PC-3 (cell line): Measurements from ENCODE around the gene CSN3. TPM values are rescaled to one million over a fixed set of nuclear protein-coding genes. Genes with fewer than 3 reads are reported as not detected.
"Not testable (repeated sequence)": the region's sequence is repeated elsewhere in the genome, so short reads cannot be mapped to it uniquely, and the experiment has no call there.

ENCODE experiments used
- ATAC-seq: fragments of 200-7000 bp; cut with Tn5 transposase; 2 replicates; pipeline ENCODE4 v1.9.1; 2020; ENCODE audit warnings: mild to moderate bottlenecking, moderate library complexity
- Bru-seq: library from RNA; stranded (reverse); fragments of 400-500 nt; gene quantifications from one replicate; lab custom pipeline; 2021; lab: Mats Ljungman, UMichigan
- BruChase-seq, 2 experiments: library from RNA; stranded (reverse); fragments of 400-500 nt; gene quantifications; one replicate each; lab custom pipeline; 2021; lab: Mats Ljungman, UMichigan
- BruUV-seq: library from RNA; stranded (reverse); fragments of 400-500 nt; replicated peaks from 2 replicates; lab custom pipeline; 2021; lab: Mats Ljungman, UMichigan
- CTCF ChIA-PET: fragments of 300-600 bp; sonication (Branson Sonifier 250); formaldehyde crosslinking; loops from one replicate; lab custom pipeline; 2022; ENCODE audit warnings: antibody characterized with exemption; lab: Charles Lee
- POLR2A ChIA-PET: fragments of 300-600 bp; sonication (Branson Sonifier 250); formaldehyde crosslinking; loops from one replicate; lab custom pipeline; 2022; ENCODE audit warnings: antibody characterized with exemption; ENCODE audit not compliant: unreplicated experiment; lab: Charles Lee
- DNase-seq: peaks from one replicate; pipeline ENCODE4 v3.0.0-alpha.2; 2015
- H2AFZ ChIP-seq: fragments of 300-600 bp; sonication (generic); 2 replicates; pipeline ENCODE4 v1.6.0; 2016; ENCODE audit warnings: antibody characterized with exemption, low read length
- H3F3A ChIP-seq: fragments of 300-600 bp; sonication (generic); one replicate; pipeline ENCODE4 v1.6.0; 2017; ENCODE audit warnings: antibody characterized with exemption, low read length, control low read depth, mild to moderate bottlenecking; ENCODE audit not compliant: unreplicated experiment
- H3K27ac ChIP-seq: fragments of 300-600 bp; sonication (generic); 2 replicates; pipeline ENCODE4 v1.5.1; 2016; ENCODE audit warnings: mild to moderate bottlenecking, low read length
- H3K27me3 ChIP-seq: fragments of 300-600 bp; sonication (generic); 2 replicates; pipeline ENCODE4 v1.6.1; 2016; ENCODE audit warnings: low read length, mixed read lengths
- H3K36me3 ChIP-seq: fragments of 300-600 bp; sonication (generic); 2 replicates; pipeline ENCODE4 v1.6.1; 2016; ENCODE audit warnings: low read depth, mixed run types, low read length, mixed read lengths
- H3K4me1 ChIP-seq: fragments of 300-600 bp; sonication (generic); 2 replicates; pipeline ENCODE4 v1.5.1; 2016; ENCODE audit warnings: low read length; ENCODE audit not compliant: insufficient read depth
- H3K4me2 ChIP-seq: fragments of 300-600 bp; sonication (generic); 2 replicates; pipeline ENCODE4 v1.6.0; 2016; ENCODE audit warnings: low read length
- H3K4me3 ChIP-seq: fragments of 300-600 bp; sonication (generic); 2 replicates; pipeline ENCODE4 v1.5.1; 2016; ENCODE audit warnings: mild to moderate bottlenecking, low read length, mixed read lengths
- H3K79me2 ChIP-seq: fragments of 300-600 bp; sonication (generic); 2 replicates; pipeline ENCODE4 v1.6.1; 2017; ENCODE audit warnings: low read length, mixed read lengths
- H3K9ac ChIP-seq: fragments of 300-600 bp; sonication (generic); 2 replicates; pipeline ENCODE4 v1.6.0; 2016; ENCODE audit warnings: mild to moderate bottlenecking, low read length
- H3K9me2 ChIP-seq: fragments of 300-600 bp; sonication (generic); replicated peaks from 2 replicates; pipeline ENCODE4 v1.6.1; 2016; ENCODE audit warnings: mixed run types, low read length, mixed read lengths
- H3K9me3 ChIP-seq: fragments of 300-600 bp; sonication (generic); 2 replicates; pipeline ENCODE4 v1.6.1; 2016; ENCODE audit warnings: low read length, mixed read lengths
- H4K20me1 ChIP-seq: fragments of 300-600 bp; sonication (generic); 2 replicates; pipeline ENCODE4 v1.6.1; 2016; ENCODE audit warnings: low read length, mixed read lengths
- EZH2 ChIP-seq: fragments of 300-600 bp; sonication (generic); IDR thresholded peaks from one replicate; pipeline ENCODE4 v1.6.1; 2017; ENCODE audit warnings: antibody characterized with exemption, mild to moderate bottlenecking, low read length; ENCODE audit not compliant: unreplicated experiment
- EZH2phosphoT487 ChIP-seq: fragments of 300-600 bp; sonication (generic); IDR thresholded peaks from 2 replicates; pipeline ENCODE4 v1.6.1; 2018; ENCODE audit warnings: mild to moderate bottlenecking, antibody characterized with exemption, low read length, borderline replicate concordance
- intact Hi-C: fragments of 100-400 bp; cut with micrococcal nuclease; formaldehyde crosslinking; loops from 2 replicates; pipeline ENCODE4 v1.9.0; 2023
- long read RNA-seq: library from polyadenylated mRNA; unstranded; transcript quantifications from one replicate; pipeline ENCODE4 v2.0.0, GENCODE V29; 2021; ENCODE audit not compliant: unreplicated experiment
- total RNA-seq: library from RNA; depleted of rRNA; stranded (reverse); fragments of >200 nt; gene quantifications from 2 replicates; pipeline ENCODE4 v1.2.3, GENCODE V29; 2014; rRNA removed
- TF ChIP-seq, protein P1 (sequence below): fragments of 300-600 bp; sonication (generic); conservative IDR thresholded peaks from 2 replicates; pipeline ENCODE4 v1.5.1; 2017; ENCODE audit warnings: antibody characterized with exemption, low read depth, mild to moderate bottlenecking, low read length

CSN3 gene
- not detected in 2 replicates for total RNA-seq
- not detected for Bru-seq, nascent RNA
- BruChase-seq, experiment 1, labeled RNA remaining after a 6-hour chase = not detected
- not detected for BruChase-seq, experiment 2, labeled RNA remaining after a 2-hour chase
- long read RNA-seq = 0 reads

DNA sequence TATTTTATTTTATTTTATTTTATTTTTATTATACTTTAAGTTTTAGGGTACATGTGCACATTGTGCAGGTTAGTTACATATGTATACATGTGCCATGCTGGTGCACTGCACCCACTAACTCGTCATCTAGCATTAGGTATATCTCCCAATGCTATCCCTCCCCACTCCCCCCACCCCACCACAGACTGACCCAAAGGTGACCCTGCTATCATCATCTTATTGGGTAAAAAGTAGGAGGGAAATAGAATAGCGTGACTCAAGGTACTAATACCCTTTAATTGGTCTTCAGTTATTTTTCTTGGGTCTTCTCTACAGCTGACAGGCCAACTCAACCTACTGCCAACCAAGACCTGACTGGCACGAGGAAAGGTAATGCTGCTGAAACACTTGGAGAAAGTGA, at the start of gene CSN3:
Gene CSN3, plus strand, starts transcription at position 301 of the 400 bp plus-strand sequence. CDS start 2,223 bp downstream, outside the sequence.
- not testable (repeated sequence) for ATAC-seq

DNA sequence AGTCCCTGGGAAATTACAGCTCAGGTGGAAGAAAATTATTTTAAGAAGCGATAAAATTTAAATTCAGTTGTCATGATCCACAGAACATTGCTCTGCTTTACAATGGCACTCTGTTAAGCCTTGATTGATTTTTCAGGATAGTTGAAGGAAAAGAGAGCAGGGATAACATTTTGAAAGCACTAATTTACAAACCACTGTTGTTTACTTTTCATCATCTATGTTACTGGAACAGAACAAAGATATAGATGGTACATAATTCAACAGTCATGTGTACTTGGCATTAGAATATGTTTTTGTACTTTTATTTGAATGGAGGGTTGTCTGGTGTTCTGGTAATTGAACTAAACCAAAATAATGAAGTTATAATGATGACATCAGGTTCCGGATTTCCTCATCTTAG, 49.5 kb upstream of the CSN3 start:
- Histone ChIP-seq H3K4me1 (no peaks in the 10 kb centered on the region), H3K4me3 (no peak overlapping the region), H3K9ac (no peak overlapping the region), H3K27me3 (peaks cover 39% of the 10 kb centered on the region; the same call in 1 of the 2 replicates), H2AFZ (no peak overlapping the region), H3K9me3 (no peaks in the 10 kb centered on the region), H3K79me2 (no peaks in the 10 kb centered on the region), H3K27ac (no peak overlapping the region), H3K36me3 (no peaks in the 10 kb centered on the region), H3K9me2 (no peaks in the 10 kb centered on the region), H4K20me1 (no peaks in the 10 kb centered on the region), H3K4me2 (no peak overlapping the region), H3F3A (no peaks in the 10 kb centered on the region)
- intact Hi-C loops = no loop called here
- ChIA-PET CTCF (no interaction called here), POLR2A (no interaction called here)
- BruUV-seq = no TSS peak
- ATAC-seq (no peak), DNase-seq (no peak)
- TF ChIP-seq, protein P1, sequence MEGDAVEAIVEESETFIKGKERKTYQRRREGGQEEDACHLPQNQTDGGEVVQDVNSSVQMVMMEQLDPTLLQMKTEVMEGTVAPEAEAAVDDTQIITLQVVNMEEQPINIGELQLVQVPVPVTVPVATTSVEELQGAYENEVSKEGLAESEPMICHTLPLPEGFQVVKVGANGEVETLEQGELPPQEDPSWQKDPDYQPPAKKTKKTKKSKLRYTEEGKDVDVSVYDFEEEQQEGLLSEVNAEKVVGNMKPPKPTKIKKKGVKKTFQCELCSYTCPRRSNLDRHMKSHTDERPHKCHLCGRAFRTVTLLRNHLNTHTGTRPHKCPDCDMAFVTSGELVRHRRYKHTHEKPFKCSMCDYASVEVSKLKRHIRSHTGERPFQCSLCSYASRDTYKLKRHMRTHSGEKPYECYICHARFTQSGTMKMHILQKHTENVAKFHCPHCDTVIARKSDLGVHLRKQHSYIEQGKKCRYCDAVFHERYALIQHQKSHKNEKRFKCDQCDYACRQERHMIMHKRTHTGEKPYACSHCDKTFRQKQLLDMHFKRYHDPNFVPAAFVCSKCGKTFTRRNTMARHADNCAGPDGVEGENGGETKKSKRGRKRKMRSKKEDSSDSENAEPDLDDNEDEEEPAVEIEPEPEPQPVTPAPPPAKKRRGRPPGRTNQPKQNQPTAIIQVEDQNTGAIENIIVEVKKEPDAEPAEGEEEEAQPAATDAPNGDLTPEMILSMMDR = no peak
- TF ChIP-seq EZH2 (no peak), EZH2phosphoT487 (no peak)

More for the DNA sequence above, at the start of gene CSN3:
- H4K20me1 ChIP-seq, POLR2A ChIA-PET, CTCF ChIA-PET, H3K9me3 ChIP-seq, H3F3A ChIP-seq, H2AFZ ChIP-seq, H3K9me2 ChIP-seq, H3K4me2 ChIP-seq, H3K79me2 ChIP-seq, H3K9ac ChIP-seq, H3K4me1 ChIP-seq, DNase-seq, H3K27ac ChIP-seq, BruUV-seq, H3K36me3 ChIP-seq, intact Hi-C loops, H3K4me3 ChIP-seq: not testable (repeated sequence)
- peaks cover 13% of the 10 kb centered on the region; the same call in 1 of the 2 replicates for H3K27me3 ChIP-seq

DNA sequence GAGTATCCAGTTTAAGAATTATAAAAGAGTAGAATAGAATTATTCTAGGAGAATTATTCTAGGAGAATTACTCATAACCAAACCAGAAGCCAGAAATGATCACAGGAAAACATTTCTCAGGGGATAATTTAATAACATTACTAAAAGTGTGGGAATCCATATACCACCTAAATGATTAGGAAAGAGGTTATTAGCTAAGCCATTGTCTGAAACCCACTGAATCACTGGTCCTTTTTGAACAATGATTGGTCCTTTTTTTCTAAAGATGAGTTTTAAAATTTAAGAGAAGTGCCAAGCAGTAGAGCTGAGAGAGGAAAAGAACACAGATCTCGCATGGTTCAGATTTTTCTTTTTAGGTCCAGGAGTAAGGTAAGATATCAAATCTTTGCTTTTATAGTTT, 47.0 kb upstream of the CSN3 start, which contains the start of gene ODAM:
Gene ODAM, plus strand, starts transcription at position 301 of the 400 bp plus-strand sequence. CDS start 819 bp downstream, outside the sequence.
- no peak for ATAC-seq
- Histone ChIP-seq H3K4me3 (no peak within 1 kb of the TSS), H3K4me2 (no peak within 1 kb of the TSS), H3K9ac (no peak within 1 kb of the TSS), H3K27ac (no peak within 1 kb of the TSS), H3K9me3 (no peaks in the 10 kb centered on the region), H4K20me1 (no peaks in the 10 kb centered on the region), H3F3A (no peaks in the 10 kb centered on the region), H3K4me1 (no peaks in the 10 kb centered on the region), H3K9me2 (no peaks in the 10 kb centered on the region), H3K79me2 (no peaks in the 10 kb centered on the region), H3K36me3 (no peaks in the 10 kb centered on the region), H2AFZ (no peak within 1 kb of the TSS), H3K27me3 (peaks cover 23% of the 10 kb centered on the region; the same call in 1 of the 2 replicates)
- POLR2A ChIA-PET = no interaction called here
- intact Hi-C loops = no loop called here
- DNase-seq = no peak
- BruUV-seq = no TSS peak
- TF ChIP-seq, protein P1 = no peak
- no peak for TF ChIP-seq EZH2
- no peak for TF ChIP-seq EZH2phosphoT487
- CTCF ChIA-PET = no interaction called here
